ENCODE results near the gene SEPTIN1.

Gene SEPTIN1

DNA sequence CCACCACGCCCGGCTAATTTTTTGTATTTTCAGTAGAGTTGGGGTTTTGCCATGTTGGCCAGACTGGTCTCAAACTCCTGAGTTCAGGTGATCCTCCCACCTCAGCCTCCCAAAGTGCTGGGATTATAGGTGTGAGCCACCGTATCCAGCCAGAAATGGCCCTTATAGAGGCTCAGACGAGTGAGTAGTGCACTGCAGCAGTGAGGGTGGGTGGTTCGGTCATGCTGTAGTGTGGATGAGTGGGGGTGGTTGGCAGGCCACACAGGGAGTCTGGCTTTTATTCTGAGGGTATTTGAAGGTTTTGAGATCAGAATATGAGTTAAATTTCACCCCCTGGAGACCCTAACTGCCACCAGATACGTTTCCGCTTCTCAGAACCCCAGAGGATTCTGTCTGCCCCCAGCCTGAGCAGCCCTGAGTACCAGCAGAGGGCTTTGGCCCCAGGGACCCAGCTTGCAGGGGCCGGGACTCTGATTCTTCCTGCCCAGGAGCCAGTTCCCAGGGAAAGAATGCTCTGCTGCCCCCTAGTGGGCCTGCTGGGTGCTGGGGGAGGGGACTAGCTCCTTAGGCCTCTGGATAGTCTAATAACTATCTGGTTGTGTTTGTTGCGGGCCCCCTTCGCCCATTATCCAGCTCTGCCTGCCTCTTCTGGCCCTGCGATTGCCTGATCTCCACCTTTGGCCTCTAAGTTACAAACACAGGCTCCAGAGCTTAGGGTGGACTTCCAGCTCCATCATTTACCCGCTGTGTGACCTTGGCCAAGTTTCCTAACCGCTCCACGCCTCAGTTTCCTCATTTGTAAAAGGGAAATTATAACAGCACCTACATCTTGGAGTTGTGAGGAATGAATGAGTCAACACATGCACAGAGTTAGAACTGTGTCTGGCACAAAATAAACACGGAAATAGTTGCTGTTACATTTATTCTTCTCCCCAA, 27.0 kb upstream of the SEPTIN1 start:
- Histone ChIP-seq H3K4me3 (ENCODE audit: low read depth, low read length, poor library complexity, severe bottlenecking) (peak overlapping the region; percentile 31), H3K9ac (ENCODE audit: low read length) (peak overlapping the region; percentile 33; the same call in 1 of the 2 replicates), H4K20me1 (ENCODE audit: insufficient read depth, low read length) (no peaks in the 10 kb centered on the region), H2AFZ (ENCODE audit: low read length) (no peak overlapping the region), H3K27me3 (ENCODE audit: insufficient read depth, low read length) (no peaks in the 10 kb centered on the region), H3F3A (ENCODE audit: insufficient read depth, low read length) (no peaks in the 10 kb centered on the region), H3K27ac (ENCODE audit: low read depth, low read length, poor library complexity, severe bottlenecking) (peak overlapping the region; percentile 83), H3K9me3 (ENCODE audit: low read length) (no peaks in the 10 kb centered on the region), H3K36me3 (ENCODE audit: insufficient read depth, low read length) (peaks cover 41% of the 10 kb centered on the region; the same call in 1 of the 2 replicates), H3K4me2 (ENCODE audit: low read length) (peak overlapping the region; percentile 66), H3K4me1 (ENCODE audit: insufficient read depth, low read length, severe bottlenecking) (peaks cover 26% of the 10 kb centered on the region), H3K79me2 (ENCODE audit: insufficient read depth, low read length) (no peaks in the 10 kb centered on the region), H3K9me2 (ENCODE audit: low read depth, low read length) (no peaks in the 10 kb centered on the region)
- no peak for TF ChIP-seq EZH2 (IDR thresholded peaks at IDR 0.05; ENCODE audit: borderline replicate concordance, low read length)
- TF ChIP-seq, protein P1, sequence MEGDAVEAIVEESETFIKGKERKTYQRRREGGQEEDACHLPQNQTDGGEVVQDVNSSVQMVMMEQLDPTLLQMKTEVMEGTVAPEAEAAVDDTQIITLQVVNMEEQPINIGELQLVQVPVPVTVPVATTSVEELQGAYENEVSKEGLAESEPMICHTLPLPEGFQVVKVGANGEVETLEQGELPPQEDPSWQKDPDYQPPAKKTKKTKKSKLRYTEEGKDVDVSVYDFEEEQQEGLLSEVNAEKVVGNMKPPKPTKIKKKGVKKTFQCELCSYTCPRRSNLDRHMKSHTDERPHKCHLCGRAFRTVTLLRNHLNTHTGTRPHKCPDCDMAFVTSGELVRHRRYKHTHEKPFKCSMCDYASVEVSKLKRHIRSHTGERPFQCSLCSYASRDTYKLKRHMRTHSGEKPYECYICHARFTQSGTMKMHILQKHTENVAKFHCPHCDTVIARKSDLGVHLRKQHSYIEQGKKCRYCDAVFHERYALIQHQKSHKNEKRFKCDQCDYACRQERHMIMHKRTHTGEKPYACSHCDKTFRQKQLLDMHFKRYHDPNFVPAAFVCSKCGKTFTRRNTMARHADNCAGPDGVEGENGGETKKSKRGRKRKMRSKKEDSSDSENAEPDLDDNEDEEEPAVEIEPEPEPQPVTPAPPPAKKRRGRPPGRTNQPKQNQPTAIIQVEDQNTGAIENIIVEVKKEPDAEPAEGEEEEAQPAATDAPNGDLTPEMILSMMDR (IDR thresholded peaks at IDR 0.05; ENCODE audit: low read length) = peak; percentile 95

DNA sequence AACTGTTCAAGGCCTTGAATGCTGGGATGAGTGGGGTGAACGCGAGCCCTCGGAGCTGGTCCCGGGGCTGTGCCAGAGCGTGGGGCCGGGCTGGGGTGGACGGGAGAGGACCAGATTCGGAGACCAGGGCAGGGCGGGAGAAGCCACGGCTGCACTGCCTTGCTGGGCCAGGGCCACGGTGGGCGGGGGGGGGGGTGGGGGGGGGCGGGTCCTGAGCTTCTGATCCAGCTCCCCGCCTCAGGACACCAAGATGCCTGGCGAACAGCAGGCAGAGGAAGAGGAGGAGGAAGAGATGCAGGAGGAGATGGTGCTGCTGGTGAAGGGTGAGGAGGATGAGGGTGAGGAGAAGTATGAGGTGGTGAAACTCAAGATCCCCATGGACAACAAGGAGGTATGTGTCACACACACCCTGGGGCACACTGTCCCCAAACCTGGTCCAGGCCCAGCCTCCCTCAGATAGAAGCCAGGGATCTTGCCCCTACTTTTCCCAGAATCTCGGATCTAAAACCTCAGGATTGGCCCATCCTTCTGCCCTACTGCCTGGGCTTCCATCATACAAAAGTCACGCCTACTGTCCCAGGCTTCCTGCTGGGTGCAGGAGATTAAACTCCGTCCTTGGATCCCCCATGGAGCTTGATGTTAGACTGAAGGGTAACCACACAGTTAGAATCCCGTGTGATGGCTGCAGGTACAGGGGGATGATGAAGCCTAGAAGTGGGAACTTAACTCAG, 25.6 kb upstream of the SEPTIN1 start:
- Histone ChIP-seq H3K27me3 (ENCODE audit: insufficient read depth, low read length) (no peaks in the 10 kb centered on the region), H3K9ac (ENCODE audit: low read length) (peak overlapping the region; percentile 81), H3K27ac (ENCODE audit: low read depth, low read length, poor library complexity, severe bottlenecking) (peak overlapping the region; percentile 83), H2AFZ (ENCODE audit: low read length) (no peak overlapping the region), H3K4me3 (ENCODE audit: low read depth, low read length, poor library complexity, severe bottlenecking) (peak overlapping the region; percentile 91), H3K4me1 (ENCODE audit: insufficient read depth, low read length, severe bottlenecking) (peaks cover 26% of the 10 kb centered on the region), H3K9me3 (ENCODE audit: low read length) (no peaks in the 10 kb centered on the region), H4K20me1 (ENCODE audit: insufficient read depth, low read length) (no peaks in the 10 kb centered on the region), H3K9me2 (ENCODE audit: low read depth, low read length) (no peaks in the 10 kb centered on the region), H3K36me3 (ENCODE audit: insufficient read depth, low read length) (peaks cover 26% of the 10 kb centered on the region), H3F3A (ENCODE audit: insufficient read depth, low read length) (no peaks in the 10 kb centered on the region), H3K4me2 (ENCODE audit: low read length) (peak overlapping the region; percentile 66), H3K79me2 (ENCODE audit: insufficient read depth, low read length) (no peaks in the 10 kb centered on the region)
- TF ChIP-seq, protein P1 (IDR thresholded peaks at IDR 0.05; ENCODE audit: low read length) = no peak
- TF ChIP-seq EZH2 (IDR thresholded peaks at IDR 0.05; ENCODE audit: borderline replicate concordance, low read length) = no peak

DNA sequence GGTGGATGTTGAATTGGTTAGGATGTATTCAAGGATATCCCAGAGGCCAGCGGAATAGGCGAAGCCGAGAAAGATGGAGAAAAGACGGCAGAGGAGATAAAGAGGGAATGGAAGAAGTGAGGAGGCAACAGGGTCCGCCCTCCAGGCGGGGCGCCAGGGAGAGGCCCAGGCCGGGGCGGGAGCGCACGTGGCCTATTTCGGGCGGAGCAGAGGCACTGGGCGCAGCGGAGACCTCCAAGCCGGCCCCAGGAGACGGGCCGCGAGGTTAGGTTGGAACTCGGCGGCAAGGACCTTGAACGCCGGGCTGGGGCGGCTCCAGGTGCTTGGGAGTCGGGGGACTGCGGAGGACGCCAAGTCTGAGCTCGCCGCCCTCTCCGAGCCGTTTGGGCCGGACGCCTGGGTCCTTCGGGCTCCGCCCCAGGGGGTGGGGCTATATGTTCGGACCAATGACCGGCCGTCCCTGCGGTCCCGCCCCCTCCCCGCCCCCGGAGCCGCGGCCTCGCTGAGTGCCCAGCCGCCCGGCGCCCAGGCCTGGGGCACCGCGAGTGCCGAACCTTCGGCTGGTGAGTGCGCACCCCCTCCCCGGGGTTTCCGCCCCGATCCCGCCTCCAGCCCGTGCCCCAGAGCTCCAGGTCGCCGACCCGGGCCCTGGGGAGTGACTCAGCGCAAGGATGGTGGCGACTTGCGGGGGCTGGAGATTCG, 24.9 kb upstream of the SEPTIN1 start, which contains the start of gene ZNF771:
TSS of gene ZNF771 (plus strand) at position 505 of the 702 bp plus-strand sequence. CDS start 448 bp downstream, outside the sequence.
- no peaks in the 10 kb centered on the region for H3K79me2 ChIP-seq (ENCODE audit: insufficient read depth, low read length)
- peaks cover 19% of the 10 kb centered on the region for H3K36me3 ChIP-seq (ENCODE audit: insufficient read depth, low read length)
- H2AFZ ChIP-seq (ENCODE audit: low read length) = no peak within 1 kb of the TSS
- peak within 1 kb of the TSS; percentile 66 for H3K4me2 ChIP-seq (ENCODE audit: low read length)
- H3K4me1 ChIP-seq (ENCODE audit: insufficient read depth, low read length, severe bottlenecking) = peaks cover 26% of the 10 kb centered on the region
- no peaks in the 10 kb centered on the region for H3F3A ChIP-seq (ENCODE audit: insufficient read depth, low read length)
- no peaks in the 10 kb centered on the region for H3K27me3 ChIP-seq (ENCODE audit: insufficient read depth, low read length)
- no peaks in the 10 kb centered on the region for H3K9me2 ChIP-seq (ENCODE audit: low read depth, low read length)
- peak within 1 kb of the TSS; percentile 91 for H3K4me3 ChIP-seq (ENCODE audit: low read depth, low read length, poor library complexity, severe bottlenecking)
- H3K27ac ChIP-seq (ENCODE audit: low read depth, low read length, poor library complexity, severe bottlenecking) = peak within 1 kb of the TSS; percentile 83
- no peaks in the 10 kb centered on the region for H3K9me3 ChIP-seq (ENCODE audit: low read length)
- TF ChIP-seq, protein P1 (IDR thresholded peaks at IDR 0.05; ENCODE audit: low read length) = no peak
- TF ChIP-seq EZH2 (IDR thresholded peaks at IDR 0.05; ENCODE audit: borderline replicate concordance, low read length) = no peak
- H3K9ac ChIP-seq (ENCODE audit: low read length) = peak within 1 kb of the TSS; percentile 81
- no peaks in the 10 kb centered on the region for H4K20me1 ChIP-seq (ENCODE audit: insufficient read depth, low read length)

All from OCI-LY1 (cell line).